Hematopoietic multipotent progenitor cell treated with erythropoietin and hydrocortisone succinate and interleukin-3 and kit ligand, for 15 days (in vitro differentiated cells): Measurements from ENCODE around the gene SEMA5A.

Experiments used
- DNase-seq: peaks from one replicate; pipeline ENCODE4 v3.0.0-alpha.2; 2015; ENCODE audit warnings: low spot score

The SEMA5A gene

DNA sequence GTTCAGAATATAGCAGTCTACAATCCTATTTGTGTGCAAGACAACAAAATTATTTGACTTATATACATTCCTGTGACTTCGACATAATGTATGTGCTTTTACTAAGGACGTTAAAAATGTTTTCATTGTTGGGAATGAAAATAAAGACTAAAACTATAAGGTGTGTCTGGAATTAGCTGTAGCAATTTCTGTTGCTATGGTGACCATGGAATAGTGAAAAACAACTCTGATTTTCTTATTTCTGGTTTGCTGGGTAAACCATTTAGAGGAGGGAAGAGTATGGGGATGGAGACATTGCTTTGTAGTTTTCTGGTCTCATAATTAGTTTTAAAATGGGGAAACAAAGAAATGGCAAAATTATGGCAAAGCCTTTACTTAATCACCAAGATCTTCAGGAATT is 343.2 kb downstream of the SEMA5A start:
- DNase-seq: no peak

DNA sequence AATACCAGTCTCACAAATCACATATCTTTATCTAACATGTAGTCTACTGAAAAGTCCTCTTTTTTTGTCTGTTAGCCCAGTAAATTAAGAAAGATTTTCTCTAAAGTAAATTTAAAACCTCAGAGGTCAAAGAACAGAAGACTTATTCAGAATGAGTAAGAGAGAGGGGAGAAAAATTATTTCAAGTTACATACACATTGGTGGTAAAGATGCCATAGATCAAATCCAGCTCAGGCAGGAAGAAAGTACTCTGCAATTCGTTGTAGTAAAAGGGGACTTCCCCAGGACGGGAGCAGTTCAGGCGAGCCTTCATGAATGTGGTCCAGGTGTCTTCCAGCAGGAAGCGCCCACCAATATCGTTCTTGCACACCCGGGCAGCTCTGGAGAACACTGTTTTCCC is 344.1 kb downstream of the SEMA5A start:
- DNase-seq: no peak

DNA sequence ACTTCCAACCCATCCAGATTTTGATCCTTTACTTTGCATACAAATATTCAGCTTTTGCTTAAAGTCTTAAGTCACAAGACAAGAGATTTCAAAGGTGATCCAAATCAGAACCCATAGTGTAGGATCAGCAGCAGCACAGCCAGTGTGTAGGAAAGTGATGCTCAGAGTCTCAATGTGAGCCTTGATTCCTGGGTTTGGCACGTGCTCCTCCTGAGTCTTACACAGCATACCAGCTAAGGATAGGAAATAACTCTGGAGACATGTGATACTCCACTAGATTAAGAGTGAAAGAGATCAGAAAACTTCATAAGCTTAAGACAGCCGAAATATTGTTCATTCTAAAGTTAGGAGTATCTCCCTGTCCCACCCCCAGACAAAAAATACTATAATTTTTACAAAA is 344.9 kb downstream of the SEMA5A start:
- DNase-seq: no peak

DNA sequence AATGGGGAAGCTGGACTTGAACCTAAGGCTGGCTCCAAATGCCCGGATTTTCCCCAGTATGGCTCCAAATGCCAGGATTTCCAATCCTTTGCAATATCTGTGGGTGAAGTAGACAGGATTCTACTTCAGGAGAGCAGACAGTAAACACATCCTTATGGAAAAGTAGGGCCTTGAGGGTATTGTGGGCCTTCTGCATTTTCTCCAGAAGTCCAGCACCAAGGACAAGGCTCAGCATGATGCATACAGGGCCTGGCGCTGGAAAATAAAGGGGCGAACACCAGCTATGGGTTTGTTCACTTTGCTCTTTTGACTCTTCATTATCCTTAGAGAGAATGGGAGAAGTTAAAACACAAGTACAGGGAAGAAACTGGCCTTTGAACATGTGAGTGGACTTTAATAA is 347.5 kb downstream of the SEMA5A start:
- no peak for DNase-seq

DNA sequence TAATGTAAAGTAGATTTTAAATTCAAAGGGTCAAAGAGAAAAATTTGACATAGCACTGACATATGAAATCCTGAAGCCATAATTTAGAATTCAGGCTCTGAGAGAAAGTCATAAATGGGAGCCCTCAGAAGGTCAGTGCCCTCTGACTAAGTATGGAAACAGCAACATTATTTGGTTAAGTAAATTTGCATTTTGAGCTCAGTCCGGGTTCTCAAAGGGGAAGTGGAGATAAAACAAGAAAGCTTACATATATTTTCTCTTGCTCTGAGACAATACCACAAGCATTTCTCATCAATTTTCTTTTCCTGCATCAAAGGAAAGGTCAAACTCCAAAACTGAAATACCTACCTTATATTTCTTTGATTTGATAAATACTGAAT is 348.0 kb downstream of the SEMA5A start:
- no peak for DNase-seq

DNA sequence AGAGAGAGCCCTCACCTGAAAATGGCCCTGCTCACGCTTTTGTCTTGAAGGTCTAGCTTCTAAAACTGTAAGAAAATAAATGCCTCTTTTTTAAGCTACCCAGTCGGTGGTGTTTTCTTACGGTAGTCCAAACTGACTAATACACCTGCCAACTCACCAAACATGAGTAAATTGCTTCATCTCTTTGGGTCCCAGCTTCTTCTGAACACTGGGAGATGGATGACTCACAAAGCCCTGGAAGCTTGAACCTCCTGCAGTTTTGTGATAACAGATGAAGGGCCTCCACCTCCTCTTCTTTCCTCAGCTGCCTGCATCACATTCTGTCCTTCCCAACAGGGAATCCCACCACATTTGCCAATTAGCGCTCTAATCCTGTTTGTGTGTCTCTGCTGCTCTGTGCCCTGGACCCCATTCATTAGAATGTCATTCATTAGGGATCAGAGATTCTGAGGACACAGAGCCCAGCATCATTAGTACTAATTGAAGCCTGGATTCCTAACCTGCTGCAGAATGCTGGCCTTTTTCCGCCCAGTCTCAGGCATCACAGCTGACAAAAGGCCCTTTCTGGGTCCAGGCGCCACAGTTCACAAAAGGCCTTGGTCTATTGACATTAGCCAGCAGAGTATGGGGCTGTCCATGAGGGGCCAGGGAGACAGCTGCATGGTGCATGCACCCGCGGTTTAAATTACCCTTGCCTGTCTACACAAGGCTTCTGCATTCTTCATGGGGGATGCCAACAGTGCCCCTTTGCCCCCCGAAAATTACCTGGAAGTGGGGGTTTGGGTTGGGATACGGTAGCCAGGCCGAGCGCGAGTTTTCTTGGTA is 349.3 kb downstream of the SEMA5A start:
- DNase-seq: no peak

DNA sequence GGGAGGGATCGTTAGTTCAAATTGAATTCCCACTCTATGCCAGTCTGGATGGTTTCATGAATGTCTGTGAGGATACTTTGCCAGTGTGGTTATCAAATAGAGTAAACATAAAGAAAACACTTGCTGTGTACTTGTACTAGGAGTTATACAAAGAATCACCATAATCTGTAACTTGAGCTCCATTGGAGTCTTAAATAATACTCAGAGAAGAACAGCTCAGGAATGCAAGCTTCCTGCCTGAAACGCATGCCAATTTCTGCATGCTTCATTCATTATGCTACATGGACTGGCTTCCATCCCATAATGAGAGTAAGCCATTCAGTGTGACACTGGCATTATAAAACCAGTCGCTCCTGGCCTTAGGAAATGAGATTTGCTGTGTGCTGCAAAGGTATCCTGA is 351.4 kb downstream of the SEMA5A start:
- DNase-seq: no peak

DNA sequence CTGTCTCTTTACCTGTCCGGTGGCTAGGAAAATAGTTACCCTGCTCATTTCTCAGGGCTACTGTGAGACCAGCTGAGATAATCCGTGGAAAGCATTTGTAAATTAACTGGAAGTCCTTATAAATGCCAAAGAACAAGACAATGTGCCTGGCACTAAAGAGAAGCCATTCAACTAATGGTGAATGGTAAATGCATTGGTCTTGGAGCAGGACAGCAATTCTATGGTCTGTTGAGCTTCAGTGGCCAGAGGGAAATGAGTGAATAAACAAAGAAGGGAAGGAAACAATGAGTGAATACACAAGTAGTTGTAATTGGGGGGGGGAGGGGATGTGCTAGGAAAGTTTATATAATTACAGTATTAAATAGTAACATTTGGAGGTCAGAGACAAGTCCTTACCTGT is 353.6 kb downstream of the SEMA5A start:
- DNase-seq: no peak

DNA sequence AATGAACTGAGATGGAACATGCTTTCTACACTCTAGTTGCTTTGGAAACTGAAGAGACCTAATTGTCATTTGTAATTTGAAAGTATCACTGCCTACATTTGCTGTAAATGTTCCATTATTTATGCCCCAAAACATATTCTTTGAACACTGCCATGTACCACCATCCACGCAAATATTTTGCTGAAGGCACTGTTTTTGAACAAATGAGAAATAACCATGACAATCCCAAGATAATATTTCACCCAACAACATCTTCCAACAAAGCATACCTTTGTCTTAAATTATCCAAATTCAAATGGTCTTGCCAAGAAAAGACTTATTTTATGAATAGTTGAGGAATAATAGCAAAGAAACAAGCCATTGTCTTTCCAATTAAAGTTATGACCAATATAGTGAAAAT is 356.2 kb downstream of the SEMA5A start:
- DNase-seq: no peak

DNA sequence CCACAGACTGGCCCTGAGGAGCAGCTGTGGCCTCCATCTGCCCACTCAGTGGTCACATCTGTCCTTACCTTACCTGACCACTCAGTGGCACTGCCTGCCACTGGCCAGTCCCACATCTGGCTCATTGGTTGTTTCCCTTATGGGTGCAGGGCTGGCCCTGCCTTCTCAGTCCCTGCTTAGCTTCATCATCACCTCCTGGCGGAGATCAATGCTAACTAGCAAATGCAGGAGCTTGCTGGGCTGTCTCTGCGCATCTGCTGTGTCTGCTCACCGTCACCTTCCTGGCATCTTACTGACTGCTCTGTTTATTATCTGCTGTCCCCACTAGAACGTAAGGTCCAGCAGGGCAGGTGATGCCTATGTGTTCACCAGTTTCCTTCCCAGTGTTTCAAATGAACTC is 356.9 kb downstream of the SEMA5A start:
- no peak for DNase-seq

DNA sequence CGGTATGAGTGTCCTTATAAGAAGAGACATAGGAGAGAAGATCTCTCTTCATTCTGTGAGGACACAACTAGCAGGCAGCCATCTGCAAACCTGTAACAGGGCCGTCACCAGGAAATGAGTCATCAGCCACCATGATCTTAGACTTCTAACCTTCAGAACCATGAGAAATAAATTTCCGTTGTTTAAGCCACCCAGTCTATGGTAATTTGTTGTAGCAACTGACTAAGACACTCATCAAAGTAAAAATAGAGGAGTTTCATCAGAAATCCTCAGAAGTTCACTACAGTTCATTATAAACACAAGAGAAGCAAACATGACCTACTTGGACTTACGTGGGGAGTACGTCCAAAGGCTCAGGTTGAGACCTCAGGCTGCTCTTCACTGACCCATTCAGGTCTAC is 357.7 kb downstream of the SEMA5A start:
- DNase-seq: no peak

DNA sequence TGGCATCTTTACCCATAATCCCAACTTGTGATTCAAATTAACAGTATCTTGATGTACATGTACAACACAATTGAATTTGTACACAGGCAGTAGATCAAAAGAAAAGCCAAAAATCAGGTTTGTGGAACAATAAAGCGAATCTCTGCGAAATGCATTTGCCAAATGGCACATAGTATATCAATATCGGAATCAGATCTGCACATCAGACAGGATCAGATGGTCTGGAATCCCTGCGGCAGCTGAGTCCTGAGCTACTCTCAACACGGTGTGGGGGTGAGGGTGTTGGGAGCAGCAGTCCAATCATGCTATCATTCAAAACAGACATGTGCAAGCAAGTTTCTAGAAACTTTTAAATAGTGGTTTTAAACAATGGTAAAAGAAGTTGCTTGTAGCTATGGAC is 358.3 kb downstream of the SEMA5A start:
- DNase-seq: no peak

DNA sequence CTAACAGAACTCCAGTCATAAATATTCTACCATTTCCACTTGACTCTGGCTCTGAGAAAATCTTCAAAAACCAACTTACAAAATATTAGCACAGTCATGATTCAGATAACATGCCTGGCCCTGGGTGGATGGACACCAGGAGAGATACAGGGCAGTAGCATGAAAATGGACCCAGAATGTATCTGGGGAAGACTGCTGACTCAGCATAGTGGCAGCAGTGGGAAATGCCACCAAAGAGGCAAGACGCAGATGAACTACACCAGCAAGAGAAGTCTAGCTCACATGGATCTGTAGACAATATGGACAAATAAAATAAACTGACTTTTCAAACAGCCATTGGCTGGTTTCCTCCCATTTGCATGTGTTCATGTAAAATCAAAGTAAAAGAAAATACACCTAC is 359.8 kb downstream of the SEMA5A start:
- no peak for DNase-seq

DNA sequence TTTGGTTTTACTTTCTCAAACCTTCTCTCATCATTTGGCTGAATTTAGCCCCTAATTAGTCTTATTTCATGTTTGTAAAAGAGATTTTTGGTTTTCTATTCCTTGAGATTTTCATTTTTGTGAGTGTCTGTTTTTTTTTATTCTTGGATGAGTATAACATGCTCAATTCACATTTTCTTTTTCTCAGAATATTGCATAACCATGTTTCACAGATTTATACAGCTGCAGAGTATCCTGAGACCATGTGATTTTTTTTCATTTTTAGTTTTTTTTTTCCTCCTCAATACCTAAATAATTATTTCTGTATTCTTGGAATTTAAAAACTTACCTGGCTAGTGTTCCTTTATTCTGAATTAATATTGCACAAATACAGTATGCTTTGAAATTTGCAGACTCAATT is 361.9 kb downstream of the SEMA5A start:
- DNase-seq: no peak

DNA sequence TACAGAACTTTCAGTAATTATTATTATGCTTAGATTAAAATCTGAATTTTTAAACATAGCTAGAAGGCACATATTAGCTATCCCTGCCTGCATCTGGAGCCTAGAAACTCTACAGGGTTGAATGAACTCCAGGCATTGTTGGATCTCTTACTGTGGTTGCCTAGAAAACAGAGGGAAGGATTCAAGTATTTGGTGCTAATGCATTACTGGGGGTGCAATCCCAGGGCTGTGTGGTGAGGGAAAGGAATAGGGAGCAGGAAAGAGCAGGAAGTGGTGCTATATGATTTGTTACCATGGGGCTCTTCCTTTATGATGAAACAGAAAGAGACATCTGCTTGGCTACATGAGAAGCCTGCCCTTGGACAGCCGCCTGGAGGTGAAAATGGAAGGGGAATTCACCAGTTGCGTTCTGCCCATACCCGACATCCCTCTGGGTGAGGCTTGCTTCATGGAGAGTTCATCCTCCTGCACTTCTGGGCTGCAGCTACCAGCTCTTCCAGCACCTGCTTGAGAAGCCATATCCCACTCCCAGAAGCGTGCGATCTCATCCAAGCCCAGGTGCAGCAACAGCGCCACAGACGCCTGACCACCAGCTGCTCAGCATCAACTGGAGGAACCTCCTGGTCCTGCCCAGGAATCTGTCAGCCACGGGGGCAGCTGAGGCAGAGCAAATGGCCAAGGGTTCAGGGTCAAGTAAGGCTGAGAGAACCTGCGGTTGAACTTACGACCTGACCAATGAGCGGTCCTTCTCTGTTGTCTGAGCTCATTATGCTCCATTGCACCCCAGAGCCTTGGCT is 362.8 kb downstream of the SEMA5A start:
- DNase-seq: no peak

DNA sequence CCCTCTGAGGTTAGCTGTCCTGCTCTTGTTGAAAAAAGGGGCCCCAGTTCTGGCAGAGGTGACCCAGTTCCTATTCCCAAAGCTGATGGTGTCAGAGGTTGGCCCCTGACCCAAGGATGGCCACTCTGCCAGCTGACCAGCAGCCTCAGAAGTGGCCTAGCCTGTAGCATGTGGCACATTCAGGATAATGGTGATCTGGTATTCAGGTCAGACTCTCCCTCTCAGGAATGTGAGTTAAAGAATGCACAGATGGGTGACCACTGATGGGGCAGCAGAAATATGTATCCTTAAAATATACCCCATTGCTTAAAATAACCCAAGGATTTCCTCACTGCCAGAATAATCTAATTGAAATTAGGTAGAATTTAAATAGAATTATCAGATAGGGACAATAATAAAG is 369.2 kb downstream of the SEMA5A start:
- DNase-seq: no peak

DNA sequence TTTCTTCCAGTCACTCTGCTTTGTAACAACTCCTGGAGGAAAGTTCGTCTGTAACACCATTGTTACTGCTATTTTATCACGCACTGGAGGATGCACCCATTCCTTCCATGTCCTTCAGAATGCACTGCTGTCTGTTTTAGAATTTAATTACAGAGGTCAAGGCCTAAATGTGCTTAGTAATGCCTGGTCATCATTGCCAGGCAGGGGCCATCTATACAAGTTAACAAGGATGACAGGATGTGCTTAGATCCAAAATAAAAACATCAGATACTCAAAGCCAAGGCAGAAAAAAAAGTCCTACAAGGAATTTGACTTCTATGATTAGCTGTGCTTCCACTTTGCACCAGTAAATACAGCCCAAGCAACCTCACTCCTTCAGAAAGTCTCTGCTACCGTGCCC is 371.4 kb downstream of the SEMA5A start:
- no peak for DNase-seq

DNA sequence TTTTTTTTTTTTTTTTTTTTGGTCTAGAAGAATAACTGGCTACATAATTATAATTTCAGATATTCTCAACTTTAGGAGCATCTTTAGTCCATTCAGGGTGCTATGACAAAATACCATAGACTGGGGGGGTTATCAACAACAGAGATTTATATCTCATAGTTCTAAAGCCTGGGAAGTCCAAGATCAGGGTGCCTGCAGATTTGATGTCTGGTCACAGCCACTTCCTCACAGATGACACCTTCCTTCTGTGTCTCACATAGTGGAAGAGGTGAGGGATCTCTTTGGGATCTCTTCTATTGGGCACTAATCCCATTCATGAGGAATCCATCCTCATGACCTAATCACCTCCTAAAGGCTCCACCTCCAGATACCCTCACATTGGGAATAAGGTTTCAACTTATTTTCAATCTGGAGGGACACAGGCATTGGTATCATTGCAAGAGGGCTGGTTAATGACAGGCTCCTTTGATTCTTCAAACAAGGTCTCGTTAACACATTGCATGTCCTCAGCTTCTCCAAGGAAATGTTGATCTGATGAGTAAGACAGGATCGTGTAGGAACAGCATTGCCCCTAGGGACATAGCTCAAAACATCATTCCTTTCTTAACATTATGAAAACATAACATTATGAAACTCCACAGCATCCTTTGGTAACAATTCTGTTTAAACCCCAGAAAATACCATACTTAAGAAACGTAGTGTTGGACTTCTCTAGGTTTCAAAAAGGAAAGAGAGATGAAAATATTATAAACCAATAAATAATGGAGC is 372.4 kb downstream of the SEMA5A start:
- no peak for DNase-seq

DNA sequence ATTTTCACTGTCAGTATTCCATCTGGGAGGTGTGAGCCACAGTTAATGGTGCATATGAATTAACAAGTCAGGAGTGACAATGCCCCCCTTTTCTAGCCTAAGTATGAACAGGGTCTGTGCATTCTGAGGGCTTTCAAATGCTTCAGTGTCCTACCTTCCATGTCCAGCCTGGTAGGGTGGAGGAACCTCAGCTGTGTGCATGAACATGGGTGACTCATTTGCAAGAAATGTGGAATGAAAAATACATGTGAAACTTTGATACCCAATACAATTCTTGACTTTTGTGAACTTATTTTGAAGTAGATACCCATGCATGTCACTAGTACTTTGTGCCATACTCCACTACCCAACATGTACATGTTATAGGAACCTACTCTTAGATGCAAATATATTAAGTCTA is 375.8 kb downstream of the SEMA5A start:
- no peak for DNase-seq

DNA sequence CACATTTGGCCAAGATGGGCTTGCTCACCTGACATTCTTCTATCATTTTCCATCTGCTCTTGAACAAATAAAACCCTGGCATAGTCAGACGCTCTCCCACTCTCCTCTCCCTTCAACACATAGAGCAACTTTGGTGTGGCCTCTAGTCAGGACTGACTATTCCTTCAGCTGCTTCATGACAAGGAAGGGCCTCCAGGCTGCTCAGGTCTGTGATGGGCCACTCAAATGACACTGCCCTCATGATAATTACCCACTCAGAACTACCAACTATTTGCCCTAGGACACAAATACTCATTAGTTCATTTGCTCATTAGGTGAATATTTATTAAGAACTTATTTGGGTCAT is 376.3 kb downstream of the SEMA5A start:
- DNase-seq: no peak

DNA sequence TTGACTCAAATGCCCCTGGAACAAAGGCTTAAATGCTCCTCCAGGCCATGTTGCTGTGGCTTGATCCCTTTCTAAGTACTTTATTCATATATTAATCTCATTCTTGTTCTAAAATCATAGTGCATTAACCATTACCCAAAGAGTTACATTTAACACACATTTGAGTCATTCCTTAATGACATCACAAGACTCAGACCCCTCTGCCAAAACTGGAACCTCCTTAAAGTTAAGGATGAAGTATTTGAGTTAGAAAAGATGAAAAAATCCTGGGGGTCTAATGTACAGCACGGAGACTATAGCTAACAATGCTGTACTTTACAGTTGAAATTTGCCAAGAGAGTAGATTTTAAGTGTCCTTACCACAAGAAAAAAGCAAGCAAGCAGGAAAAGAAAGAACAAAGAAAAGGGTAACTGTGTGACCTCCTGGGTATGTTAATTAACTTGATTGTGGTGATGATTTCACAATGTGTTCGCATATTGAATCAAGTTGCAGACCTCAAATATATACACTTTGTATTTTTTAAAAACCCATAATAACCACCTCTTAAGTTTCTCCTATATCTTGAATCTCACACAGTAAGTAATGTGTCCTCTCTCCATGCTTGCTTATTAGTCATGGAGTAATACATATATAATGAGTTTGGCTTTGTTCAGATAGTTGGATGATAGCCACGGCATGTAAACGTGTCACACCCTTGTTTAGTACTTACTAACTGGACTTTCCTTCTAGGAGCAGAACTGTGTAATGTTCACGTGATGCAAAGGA is 376.9 kb downstream of the SEMA5A start:
- DNase-seq: no peak
